Psoas muscle (tissue), 8 donors: ENCODE data around the gene ZNF532. TPM values are rescaled to one million over a fixed set of nuclear protein-coding genes. Genes with fewer than 3 reads are reported as not detected.

Experiments used
- ATAC-seq, 4 donors: fragments of 200-7000 bp; cut with Tn5 transposase; one replicate each; pipeline ENCODE4 v1.9.1; 2020; ENCODE audit warnings: moderate library complexity in 3 of 4, mild to moderate bottlenecking in 2 of 4
- DNase-seq, 2 donors: peaks; one replicate each; pipeline ENCODE4 v3.0.0-alpha.2; 2020
- H3K27ac ChIP-seq: fragments of 200-600 bp; one replicate; pipeline ENCODE4 v1.8.0; 2022
- H3K27me3 ChIP-seq, 3 donors: fragments of 200-600 bp in 1 of 3; one replicate each; pipeline versions ENCODE4 v1.6.1 to v1.8.0; 2013 to 2022; ENCODE audit warnings: low read length in 2 of 3, mild to moderate bottlenecking in 2 of 3, moderate library complexity in 1 of 3; ENCODE audit not compliant: insufficient read depth in 3 of 3
- H3K36me3 ChIP-seq, 2 donors: fragments of 200-600 bp in 1 of 2; one replicate each; pipeline versions ENCODE4 v1.6.1 to v1.8.0; 2013 to 2022; ENCODE audit warnings: low read depth in 1 of 2, mild to moderate bottlenecking in 1 of 2, moderate library complexity in 1 of 2; ENCODE audit not compliant: insufficient read depth in 1 of 2
- H3K4me1 ChIP-seq: fragments of 200-600 bp; one replicate; pipeline ENCODE4 v1.8.0; 2022
- H3K4me3 ChIP-seq: fragments of 200-600 bp; one replicate; pipeline ENCODE4 v1.8.0; 2022; ENCODE audit warnings: mild to moderate bottlenecking
- H3K9me3 ChIP-seq: fragments of 200-600 bp; one replicate; pipeline ENCODE4 v1.8.0; 2022
- WGBS, 3 donors: extraction: QIAGEN DNeasy Blood & Tissue Kit; methylation state at CpG; one replicate each; pipeline versions ENCODE4 v1.1.6 to v1.1.7; 2013; 5-methylcytosine and 5-hydroxymethylcytosine counted together
- intact Hi-C, 2 donors: fragments of 100-400 bp; cut with DNase I; formaldehyde crosslinking; loops; one replicate each; pipeline versions ENCODE4 v1.11.0 to v1.14.2; 2022
- polyA plus RNA-seq, 3 donors: library from polyadenylated mRNA; stranded (reverse); fragments of 200-250 nt; gene quantifications; one replicate each; pipeline ENCODE4 v1.2.3, GENCODE V29; 2013
- total RNA-seq, 4 donors: library from RNA; stranded (reverse); fragmentation: NEBNext Ultra II Directional in 2 of 4; extraction: Animal tissue kit (Norgen Biotek cat#: 25700) in 2 of 4; gene quantifications; one replicate each; pipeline versions ENCODE4 v1.2.1 to v1.2.4, GENCODE V29; 2021 to 2023
- TF ChIP-seq, protein P1 (sequence below): fragments of 200-600 bp; IDR thresholded peaks from one replicate; pipeline ENCODE4 v1.8.0; 2022; ENCODE audit warnings: antibody characterized with exemption
- donor health status: healthy with polysubstance abuse.
- donor health status: DM: no; HTN: no; CAD: no; lungs with moderate emphysema.
- donor health status: Bipolar disorder and iron deficiency.
- donor health status: healthy.
- donor health status: DM: yes; HTN: yes; CAD: no.
- donor health status: DM: no; HTN: no; CAD: no.
- donor health status: DM: no; HTN: no; CAD: no.
- donor health status: DM: yes; HTN: yes; CAD: no.

ZNF532 gene
- total and polyA plus RNA-seq, 7 donors, result 13.6 to 105 (median 68.8) TPM

DNA sequence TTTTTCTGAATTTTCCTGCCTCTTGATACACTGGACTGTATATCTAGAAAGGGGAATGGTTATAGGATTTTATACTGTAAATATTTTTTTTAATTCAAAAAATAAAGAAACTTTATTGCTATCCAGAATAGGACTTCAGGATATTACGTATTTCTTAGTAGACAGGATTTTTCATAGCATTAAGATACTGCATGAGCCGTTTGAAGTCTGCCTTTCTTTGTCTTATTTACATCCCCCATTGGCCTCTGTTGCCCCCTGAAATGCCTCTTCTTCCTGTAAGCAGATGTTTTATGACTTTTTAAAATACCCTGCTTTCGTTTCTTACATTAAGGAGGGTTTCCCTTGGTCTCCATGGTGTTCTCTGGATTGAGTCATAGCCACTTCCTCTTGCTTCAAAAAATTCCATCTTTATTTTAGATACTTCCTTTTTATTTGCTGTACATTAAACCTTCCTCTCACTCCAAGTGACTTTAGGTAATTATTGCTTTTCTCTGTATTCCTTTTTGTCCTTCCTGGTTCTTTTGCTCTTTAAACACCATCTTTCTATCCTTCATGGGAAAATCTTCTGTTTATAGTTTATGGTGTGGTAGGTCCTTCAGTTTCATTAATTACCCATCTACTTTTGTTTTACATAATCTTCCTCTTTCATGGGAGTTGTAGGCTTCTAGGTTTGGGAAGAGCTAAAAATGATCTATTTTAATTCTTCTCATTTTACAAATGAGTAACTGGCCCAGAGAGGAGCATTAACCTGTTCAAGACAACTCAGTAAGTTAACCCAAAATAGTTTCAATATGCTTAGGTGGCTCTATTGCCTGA, 72.6 kb downstream of the ZNF532 start:
- Histone ChIP-seq H3K27ac (peak overlapping the region; percentile 50), H3K4me1 (peaks cover 22% of the 10 kb centered on the region), H3K27me3 (no peaks in the 10 kb centered on the region), H3K9me3 (no peaks in the 10 kb centered on the region), H3K36me3 (peaks cover 12 to 35% of the 10 kb centered on the region in 2 donors), H3K4me3 (no peak overlapping the region)
- ATAC-seq (peak in 2 of 4 donors; percentile 19), DNase-seq (no peak)
- TF ChIP-seq, protein P1, sequence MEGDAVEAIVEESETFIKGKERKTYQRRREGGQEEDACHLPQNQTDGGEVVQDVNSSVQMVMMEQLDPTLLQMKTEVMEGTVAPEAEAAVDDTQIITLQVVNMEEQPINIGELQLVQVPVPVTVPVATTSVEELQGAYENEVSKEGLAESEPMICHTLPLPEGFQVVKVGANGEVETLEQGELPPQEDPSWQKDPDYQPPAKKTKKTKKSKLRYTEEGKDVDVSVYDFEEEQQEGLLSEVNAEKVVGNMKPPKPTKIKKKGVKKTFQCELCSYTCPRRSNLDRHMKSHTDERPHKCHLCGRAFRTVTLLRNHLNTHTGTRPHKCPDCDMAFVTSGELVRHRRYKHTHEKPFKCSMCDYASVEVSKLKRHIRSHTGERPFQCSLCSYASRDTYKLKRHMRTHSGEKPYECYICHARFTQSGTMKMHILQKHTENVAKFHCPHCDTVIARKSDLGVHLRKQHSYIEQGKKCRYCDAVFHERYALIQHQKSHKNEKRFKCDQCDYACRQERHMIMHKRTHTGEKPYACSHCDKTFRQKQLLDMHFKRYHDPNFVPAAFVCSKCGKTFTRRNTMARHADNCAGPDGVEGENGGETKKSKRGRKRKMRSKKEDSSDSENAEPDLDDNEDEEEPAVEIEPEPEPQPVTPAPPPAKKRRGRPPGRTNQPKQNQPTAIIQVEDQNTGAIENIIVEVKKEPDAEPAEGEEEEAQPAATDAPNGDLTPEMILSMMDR, result no peak
- WGBS, 3 donors, result 75 to 77% (median 76%) methylated on average over 3 of the region's 3 CpGs
- intact Hi-C loops, result loop anchor here in 1 of 2 donors (10.0 kb wide), 1 partner anchor 152 kb away; no protein-coding TSS in a partner anchor

DNA sequence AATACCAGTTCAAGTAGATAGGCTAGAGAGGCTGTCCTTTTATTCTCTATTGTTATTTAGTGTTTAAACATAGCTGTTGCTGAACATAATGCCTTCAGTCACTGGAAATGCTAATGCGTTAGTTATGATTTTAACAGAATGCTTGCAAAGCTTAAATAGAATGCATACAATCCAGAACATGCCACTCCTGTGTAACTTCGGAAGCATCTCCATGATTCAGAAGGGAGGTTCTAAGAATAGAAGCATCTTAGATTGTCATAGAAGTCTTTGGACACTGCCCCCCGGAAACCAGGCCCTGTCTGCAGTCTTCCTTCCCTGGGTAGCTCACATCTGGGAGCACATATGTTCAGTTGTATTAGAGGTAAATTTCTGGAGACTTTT, 73.2 kb downstream of the ZNF532 start:
- peak in 2 of 4 donors; percentile 79 to 85 for ATAC-seq
- peaks cover 12 to 37% of the 10 kb centered on the region in 2 donors for H3K36me3 ChIP-seq
- peaks cover 22% of the 10 kb centered on the region for H3K4me1 ChIP-seq
- peak overlapping the region; percentile 50 for H3K27ac ChIP-seq
- no peak for DNase-seq
- H3K4me3 ChIP-seq, result no peak overlapping the region
- intact Hi-C loops, result loop anchor here in 1 of 2 donors (10.0 kb wide), 1 partner anchor 153 kb away; no protein-coding TSS in a partner anchor
- 39 to 74% (median 49%) methylated on average over 3 of the region's 3 CpGs for whole genome bisulfite sequencing, 3 donors
- TF ChIP-seq, protein P1, result no peak
- no peaks in the 10 kb centered on the region for H3K9me3 ChIP-seq
- H3K27me3 ChIP-seq, result no peaks in the 10 kb centered on the region

DNA sequence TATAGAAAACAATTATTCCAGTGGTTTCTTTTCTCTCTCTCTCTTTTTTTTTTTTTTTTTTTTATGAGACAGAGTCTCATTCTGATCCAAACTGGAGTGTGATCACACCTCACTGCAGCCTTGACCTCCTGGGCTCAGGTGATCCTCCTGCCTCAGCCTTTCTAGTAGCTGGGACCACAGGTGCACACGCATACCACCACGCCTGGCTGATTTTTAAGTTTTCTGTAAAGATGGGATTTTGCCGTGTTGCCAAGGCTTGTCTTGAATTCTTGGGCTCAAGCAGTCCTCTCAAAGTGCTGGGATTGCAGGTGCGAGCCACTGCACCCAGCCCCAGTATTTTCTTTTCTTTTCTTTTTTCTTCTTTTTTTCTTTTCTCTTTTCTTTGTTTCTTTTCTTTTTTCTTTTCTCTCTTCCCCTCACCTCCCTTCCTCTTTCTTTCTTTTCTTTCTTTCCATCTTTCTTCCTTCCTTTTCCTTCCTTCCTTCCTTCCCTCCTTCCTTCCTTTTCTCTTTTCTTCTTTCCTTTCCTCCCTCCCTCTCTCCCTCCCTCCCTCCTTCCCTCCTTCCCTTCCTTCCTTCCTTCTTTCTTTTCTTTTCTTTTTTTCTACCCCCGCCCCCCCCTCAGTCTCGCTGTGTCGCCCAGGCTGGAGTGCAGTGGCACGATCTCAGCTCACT, 76.9 kb downstream of the ZNF532 start:
- no peak overlapping the region for H3K27ac ChIP-seq
- ATAC-seq, result no peak
- no peaks in the 10 kb centered on the region for H3K27me3 ChIP-seq
- H3K4me3 ChIP-seq, result no peak overlapping the region
- TF ChIP-seq, protein P1, result no peak
- DNase-seq, result no peak
- H3K9me3 ChIP-seq, result no peaks in the 10 kb centered on the region
- H3K4me1 ChIP-seq, result peaks cover 21% of the 10 kb centered on the region
- intact Hi-C loops, result no loop called here
- H3K36me3 ChIP-seq, result peaks cover 9 to 62% of the 10 kb centered on the region in 2 donors
- WGBS, 3 donors, result 95 to 99% (median 99%) methylated on average over 8 of the region's 8 CpGs

DNA sequence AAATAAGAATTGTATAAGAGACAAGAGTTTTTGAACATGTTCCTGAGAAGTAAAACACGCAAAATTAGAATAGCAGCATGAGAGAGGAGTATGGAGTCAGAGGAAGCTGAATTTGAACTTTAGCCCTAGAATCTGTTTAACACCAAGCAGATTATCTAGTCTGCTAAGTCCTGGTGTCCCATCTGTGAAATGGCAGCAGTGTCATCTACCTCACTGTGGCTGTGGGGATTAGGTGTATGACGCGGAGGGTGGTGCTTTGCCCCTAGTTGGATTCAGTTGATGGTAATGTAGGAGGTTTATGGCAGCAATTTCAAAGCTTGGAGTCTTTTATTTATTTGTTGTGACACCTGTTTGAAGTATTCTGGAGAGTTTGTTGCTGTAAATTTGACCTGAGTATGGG, 79.2 kb downstream of the ZNF532 start:
- TF ChIP-seq, protein P1, result no peak
- Histone ChIP-seq H3K27me3 (no peaks in the 10 kb centered on the region), H3K9me3 (no peaks in the 10 kb centered on the region), H3K36me3 (peaks cover 12 to 74% of the 10 kb centered on the region in 2 donors), H3K27ac (no peak overlapping the region), H3K4me3 (no peak overlapping the region), H3K4me1 (peaks cover 6% of the 10 kb centered on the region)
- 63 to 79% (median 64%) methylated on average over 3 of the region's 3 CpGs for WGBS, 3 donors
- DNase-seq, result no peak
- ATAC-seq, result no peak
- intact Hi-C loops, result no loop called here
